DMS153 (cell line): Measurements from ENCODE around the gene WDR6.

Experiments
- DNase-seq: peaks from one replicate; lab custom pipeline; 2025; lab: John Stamatoyannopoulos, UW

WDR6 gene

DNA sequence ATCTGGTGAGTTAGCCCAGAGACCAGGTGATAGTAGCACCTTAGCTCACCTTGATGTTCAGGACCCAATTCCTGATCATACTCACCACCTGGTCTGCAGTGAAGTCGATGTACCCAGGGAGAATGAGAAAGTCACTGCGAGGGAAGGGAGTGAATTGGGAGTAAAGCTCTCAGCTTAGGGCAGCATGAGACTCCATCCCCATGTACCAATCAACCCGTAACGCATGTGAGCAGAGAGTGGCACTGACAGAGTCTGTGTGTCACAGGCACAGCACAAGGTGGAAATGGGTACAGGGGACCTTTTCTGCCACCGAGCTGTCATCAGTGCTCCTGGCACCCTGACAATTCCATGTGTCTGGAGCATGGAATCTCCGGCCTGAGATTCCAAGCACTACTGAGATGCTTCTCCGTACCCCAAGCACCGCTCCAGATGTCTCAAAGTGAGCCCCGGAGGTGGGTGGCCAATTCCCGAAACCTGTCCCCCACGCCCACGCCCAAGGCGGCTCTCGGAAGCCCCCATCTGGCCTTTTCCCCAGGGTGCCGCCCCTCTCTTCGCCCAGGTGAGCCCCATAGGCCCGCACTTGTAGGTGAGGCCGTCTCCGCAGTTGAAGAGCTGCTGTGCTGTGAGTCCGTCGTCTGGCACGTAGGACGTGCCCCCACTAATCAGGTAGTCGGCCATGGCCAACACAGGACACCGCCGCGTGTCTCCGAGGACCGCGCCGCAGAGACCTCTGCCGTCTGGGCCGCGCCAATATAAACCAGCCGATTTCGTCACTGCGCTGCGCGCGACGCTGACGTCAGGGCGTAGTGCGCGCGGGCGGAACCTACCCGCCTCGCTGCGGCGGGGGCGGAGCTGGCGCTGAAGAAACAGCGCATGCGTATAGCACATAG, 21.7 kb downstream of the WDR6 start, which contains the start of gene IMPDH2:
IMPDH2 (minus strand) TSS at position 726 of the 890 bp plus-strand sequence; CDS start at position 678, 48 bp downstream.
- peak; percentile 65 for DNase-seq

GRCh38 chr3:49029563-49029884, 22.3 kb downstream of the WDR6 start:
- DNase-seq = no peak

- no peak for DNase-seq
These were observed 23.1 kb downstream of the WDR6 start for GRCh38 chr3:49030321-49030720.

- DNase-seq = no peak
These were observed 25.6 kb downstream of the WDR6 start for GRCh38 chr3:49032646-49033304.

GRCh38 chr3:49034650-49035049, 27.5 kb downstream of the WDR6 start:
- DNase-seq = no peak

DNA sequence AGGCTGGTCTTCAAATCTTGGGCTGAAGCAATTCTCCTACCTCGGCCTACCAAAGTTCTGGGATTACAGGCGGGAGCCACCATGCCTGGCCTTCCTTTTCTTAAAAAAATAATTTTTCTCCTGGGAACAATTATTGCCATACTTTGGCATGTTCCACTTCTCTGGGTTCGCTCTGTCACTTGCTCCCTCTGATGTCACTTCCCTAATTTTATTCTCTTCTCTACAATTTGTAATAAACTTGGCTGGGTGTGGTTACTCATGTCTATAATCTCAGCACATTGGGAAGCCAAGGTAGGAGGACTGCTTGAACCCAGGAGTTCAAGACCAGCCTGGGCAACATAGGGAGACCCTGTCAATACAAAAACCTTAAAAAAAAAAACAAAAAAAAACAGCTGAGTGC, 28.1 kb downstream of the WDR6 start:
- DNase-seq = no peak

- no peak for DNase-seq
These were observed 46.4 kb downstream of the WDR6 start for GRCh38 chr3:49053543-49053942.

- no peak for DNase-seq
These were observed 47.2 kb downstream of the WDR6 start for GRCh38 chr3:49054344-49054862.

DNA sequence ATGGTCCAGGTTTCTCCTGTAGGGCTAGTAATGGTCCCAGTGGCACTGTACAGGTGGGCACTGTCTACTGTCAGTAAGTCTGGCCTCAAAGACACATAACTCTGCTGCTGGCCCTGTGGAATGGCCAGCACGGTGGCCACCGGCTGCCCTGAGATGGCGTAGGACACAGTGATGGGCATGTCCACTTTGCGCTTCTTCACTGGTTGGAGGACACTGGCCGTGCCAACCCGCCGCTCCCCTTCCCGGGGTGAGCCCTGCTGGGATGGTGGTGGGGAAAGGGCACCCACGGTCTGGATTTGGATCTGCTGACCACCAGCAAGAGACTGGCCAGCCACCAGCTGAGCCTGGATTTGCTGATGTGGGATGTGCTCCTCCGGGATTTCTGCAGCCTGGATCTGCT, 50.1 kb downstream of the WDR6 start:
- DNase-seq = no peak

GRCh38 chr3:49058011-49058410, 50.8 kb downstream of the WDR6 start:
- DNase-seq = no peak
